ENCODE results near the gene PEX11G.

The PEX11G gene

DNA sequence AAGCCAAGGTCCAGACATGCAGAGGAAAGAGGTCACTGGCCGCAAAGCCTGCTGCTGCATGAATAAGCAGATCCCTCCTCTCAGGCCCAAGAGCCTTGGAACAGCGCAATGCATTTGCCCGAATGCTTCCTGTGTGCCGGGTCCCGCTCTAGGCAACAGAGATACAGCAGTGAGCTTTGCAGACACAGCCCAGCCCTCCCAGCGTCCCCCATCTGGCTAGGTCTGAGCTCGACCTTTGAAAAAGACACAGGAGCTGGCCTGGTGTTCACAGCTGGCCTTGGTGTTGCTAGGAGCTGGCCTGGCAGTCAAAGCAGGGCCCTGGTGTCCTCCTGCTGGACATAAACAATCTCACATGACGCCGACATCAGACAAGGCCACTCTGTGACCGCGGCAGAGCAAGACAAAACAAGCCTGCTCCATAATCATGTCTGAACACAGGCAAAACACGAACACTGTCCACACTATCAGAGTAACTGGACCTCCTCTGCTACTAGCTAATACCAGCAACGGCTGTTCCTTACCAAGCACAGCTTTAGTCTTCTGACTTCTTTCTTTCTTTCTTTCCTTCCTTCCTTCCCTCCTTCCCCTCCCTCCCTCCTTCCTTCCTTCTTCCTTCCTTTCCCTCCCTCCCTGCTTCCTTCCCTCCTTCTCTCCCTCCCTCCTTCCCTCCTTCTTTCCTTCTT is 5.7 kb upstream of the PEX11G start:
- DNase-seq (ENCODE audit: low spot score): no peak

- DNase-seq (ENCODE audit: low spot score): no peak
Measured at GRCh38 chr19:7492558-7492957, 3.7 kb upstream of the PEX11G start.

- peak; percentile 85 for DNase-seq (ENCODE audit: low spot score)
Measured at GRCh38 chr19:7492142-7492541, 3.3 kb upstream of the PEX11G start.

- no peak for DNase-seq (ENCODE audit: low spot score)
Measured at GRCh38 chr19:7489609-7490044, 792 bp upstream of the PEX11G start.

GRCh38 chr19:7486923-7487322 is 1.9 kb downstream of the PEX11G start:
- no peak for DNase-seq (ENCODE audit: low spot score)

GRCh38 chr19:7483720-7484201 is 5.1 kb downstream of the PEX11G start:
- no peak for DNase-seq (ENCODE audit: low spot score)

DNA sequence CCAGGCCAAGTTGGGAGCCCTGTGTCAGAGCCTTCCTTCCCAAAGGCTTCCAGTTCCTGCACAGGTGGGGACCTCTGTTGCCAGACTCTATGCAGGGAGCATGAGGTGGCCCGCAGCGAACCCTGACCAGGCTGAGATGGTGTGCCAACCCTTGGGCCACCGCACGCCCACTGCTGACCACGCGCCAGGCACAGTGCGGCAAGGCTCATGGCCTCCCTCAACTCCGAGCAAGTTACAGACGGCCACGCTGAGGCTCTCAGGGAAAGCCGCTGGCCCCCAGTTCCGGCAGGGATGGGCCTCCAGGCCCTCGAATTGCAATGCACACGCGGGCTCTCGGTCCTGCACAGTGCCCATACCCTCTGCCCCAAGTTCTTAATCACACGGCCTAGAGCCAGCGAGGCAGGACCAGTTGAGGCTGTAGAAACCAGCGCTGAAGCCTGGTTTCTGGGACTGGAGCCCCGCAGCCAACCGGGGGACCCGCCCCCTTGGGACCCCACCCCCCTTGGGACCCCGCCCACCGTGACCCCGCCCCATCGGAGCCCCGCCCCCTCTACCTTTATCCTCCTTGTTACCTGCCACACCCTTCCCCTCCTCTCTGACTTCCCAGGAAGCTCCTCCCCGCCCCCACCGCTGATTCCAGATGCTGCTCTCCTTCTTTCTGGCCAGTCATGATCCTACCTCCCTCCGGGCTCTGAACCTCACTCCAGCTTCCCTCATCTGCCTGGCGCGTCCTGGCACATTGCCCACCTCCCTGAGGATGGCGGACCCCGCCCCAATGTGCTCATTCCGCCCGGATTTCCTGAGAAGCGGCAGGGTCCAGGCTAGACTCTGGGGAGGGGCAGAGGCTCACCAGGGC is 6.0 kb downstream of the PEX11G start:
- DNase-seq (ENCODE audit: low spot score): peak; percentile 61

DNA sequence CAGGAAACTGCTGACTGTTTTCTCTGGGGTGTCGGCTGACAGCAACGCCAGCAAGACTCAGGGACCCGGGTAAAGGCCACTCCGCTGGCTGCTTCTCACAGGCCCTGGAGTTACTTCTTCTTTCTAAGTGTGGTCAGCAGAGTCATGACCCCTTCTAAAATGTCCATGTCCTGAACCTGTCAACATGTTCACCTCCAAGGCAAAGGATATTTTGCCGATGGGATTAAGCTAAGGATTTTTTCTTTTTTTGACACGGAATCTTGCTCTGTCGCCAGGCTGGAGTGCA is 7.9 kb downstream of the PEX11G start:
- DNase-seq (ENCODE audit: low spot score): no peak

- no peak for DNase-seq (ENCODE audit: low spot score)
Measured at GRCh38 chr19:7480222-7480969, 8.4 kb downstream of the PEX11G start.

DNA sequence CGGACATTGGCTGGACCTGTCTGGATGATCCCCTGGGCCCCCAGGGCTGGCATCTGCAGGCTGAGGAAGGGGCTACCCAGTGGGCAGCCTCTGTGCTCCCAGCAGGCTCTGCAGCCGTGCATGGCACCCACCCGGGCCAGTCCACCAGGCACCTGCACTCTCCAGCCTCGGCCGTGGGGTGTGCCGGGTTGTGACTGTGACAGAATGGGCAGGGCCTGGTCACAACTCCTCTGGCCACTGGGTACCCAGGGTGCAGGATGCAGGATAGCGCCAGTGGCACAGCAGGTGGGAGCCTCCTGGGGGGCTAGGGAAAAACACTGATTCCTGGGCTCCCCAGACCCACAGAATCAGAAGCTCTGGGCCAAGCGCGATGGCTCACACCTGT is 10.0 kb downstream of the PEX11G start:
- no peak for DNase-seq (ENCODE audit: low spot score)

DNA sequence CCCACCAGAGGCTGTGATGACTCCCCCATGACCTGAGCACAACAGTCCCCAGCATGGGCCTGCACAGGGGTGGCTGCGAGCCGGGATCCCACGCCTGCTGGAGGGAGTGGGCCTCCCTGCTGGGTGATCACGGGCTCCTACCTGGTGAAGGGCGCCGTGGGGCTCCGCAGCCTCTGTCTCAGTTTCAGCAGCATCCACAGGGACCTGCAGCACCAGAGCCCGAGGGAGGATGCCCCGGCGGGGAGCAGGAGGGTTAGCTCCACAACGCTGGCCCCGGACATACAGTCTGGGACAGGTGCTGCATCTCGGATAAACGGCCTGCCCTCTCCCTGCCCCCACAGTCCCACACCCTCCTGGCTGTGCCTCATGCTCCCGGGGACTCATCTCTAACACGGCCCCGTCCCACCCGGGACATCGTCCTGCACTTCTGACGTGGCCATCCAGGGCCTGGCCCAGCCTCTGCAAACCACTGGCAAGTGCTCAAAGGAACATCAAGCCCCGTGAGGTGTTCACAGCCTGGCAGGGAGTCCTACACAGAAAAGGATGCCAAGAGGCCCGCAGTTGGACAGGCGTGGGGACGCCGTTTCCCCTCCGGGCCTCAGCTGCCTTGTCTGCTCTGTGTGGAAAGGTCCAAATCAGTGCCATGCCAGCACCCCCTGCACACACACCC is 10.5 kb downstream of the PEX11G start:
- DNase-seq (ENCODE audit: low spot score): no peak

GRCh38 chr19:7477758-7478157 is 11.1 kb downstream of the PEX11G start:
- DNase-seq (ENCODE audit: low spot score): no peak

DNA sequence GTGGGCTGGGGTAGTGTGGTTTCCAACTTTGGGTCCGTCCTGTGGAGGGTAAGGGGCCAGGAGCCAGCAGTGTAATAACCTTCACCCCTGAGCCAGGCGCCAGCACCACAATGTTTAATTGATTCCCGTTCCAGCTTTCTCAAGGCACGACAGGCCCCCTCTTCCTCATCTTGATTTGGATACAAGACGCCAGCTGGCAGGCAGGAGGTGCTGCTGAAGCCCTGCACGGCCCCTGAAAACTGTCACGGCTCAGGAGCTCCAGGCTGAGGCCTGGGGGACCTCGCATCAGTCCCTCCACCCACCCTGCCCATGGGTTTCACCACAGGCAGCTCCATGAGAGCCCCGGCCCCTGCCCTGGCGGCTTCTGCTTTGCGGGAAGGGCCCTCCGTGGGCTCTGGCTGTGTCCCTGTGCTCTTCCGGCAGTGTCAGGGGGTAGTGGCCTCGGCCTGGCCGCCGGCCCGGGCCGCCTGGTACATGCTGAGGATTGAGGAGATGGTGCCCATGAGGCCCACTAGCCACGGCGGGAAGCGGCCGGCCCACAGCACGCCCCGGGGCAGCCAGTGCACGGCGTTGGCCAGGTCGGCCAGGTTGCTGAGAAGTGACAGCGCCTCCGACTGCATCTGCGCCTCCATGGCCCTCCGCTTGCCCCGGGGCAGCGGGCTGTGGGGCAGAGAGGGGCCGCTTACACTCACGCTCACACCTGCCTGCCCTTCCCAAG is 11.9 kb downstream of the PEX11G start:
- no peak for DNase-seq (ENCODE audit: low spot score)

DNA sequence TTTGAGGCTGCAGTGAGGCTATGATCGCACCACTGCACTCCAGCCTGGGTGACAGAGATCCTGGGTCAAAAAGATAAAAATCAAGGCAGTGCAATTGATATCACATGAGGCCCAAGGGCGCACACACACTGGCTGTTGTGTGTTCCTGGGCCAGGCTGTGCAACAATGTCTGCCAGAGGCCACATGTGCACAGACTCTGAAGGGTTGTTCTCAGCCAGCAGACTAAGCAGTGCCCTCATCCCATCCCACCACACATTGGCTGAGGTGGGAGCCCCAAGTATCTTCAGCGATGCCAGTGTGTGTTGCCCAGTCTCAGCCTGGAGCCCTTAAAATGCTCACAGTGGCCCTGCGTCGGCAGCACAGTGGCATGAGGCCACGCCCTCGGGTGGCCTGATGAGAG is 12.6 kb downstream of the PEX11G start:
- no peak for DNase-seq (ENCODE audit: low spot score)

- no peak for DNase-seq (ENCODE audit: low spot score)
Measured at GRCh38 chr19:7475665-7476064, 13.2 kb downstream of the PEX11G start.

- DNase-seq (ENCODE audit: low spot score): no peak
Measured at GRCh38 chr19:7471696-7472615, 16.9 kb downstream of the PEX11G start.

DNA sequence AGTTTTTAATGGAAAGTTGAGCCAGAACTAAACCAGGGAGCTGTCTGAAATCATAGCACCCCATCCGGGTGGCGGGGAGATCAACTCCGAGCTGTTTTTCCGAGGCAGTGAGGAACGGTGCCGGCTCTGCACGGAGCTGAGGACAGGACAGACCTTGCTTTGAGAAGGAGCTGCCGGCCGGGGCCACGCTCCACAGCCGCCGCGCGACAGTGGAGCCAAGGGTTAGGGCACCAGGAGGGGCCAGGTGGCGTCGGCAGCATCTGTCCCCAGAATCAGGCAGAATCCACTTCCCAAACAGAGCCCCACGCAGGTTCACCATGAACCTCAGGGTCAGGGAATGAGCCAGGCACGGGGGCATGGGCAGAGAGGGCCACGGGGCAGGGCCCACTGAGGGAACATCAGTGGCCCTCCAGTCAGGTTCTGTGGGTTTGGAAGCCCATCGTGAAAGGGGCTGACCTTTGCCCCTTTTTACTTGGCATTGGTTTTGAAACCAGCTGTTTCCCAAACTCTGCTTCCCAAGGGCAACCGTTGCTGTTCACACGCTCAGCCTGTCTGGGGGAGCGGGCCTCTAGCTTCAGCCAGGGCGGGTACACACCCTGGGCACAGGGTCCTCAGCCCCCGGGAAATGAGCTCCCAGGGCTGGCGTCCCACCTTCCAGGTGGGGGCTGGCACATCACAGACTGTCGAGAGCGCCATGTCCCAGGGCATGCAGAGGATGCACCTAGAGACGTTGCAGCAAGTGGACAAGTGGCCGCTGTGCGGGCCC is 18.1 kb downstream of the PEX11G start:
- DNase-seq (ENCODE audit: low spot score): no peak

DNA sequence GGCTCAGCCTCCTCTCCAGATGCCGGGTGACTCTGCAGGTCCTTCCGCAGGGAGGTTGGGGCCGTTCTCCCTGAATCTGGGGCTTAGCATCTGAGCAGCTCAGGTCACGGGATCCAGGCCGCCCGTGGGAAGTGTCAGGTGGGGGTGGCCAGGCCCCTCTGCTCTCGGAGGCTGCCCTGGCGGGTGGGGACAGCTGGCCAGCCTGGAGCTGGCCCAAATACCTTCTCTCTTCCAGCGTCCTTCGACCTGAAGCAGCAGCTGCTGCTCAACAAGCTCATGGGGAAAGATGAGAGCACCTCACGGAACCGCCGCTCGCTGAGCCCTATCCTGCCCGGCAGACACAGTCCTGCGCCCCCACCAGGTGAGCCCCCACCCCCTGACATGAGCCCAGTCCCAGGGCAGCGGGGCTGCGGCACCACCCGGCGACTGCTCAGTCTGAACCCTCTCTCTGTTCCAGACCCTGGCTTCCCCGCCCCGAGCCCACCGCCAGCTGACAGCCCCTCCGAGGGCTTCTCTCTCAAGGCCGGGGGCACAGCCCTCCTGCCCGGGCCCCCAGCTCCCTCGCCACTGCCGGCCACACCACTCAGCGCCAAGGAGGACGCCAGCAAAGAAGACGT is 19.1 kb downstream of the PEX11G start:
- no peak for DNase-seq (ENCODE audit: low spot score)

DNA sequence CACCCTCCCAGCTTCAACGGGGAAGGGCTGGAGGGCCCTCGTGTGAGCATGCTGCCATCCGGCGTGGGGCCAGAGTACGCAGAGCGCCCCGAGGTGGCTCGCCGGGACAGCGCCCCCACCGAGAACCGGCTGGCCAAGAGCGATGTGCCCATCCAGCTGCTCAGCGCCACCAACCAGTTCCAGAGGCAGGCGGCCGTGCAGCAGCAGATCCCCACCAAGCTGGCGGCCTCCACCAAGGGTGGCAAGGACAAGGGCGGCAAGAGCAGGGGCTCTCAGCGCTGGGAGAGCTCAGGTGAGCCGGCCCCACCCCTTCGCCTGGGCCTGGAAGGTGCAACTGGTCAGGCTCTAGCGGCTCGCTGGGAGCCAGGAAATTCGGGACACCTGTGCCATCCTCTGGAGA is 20.0 kb downstream of the PEX11G start:
- no peak for DNase-seq (ENCODE audit: low spot score)
